ENCODE measurements around the gene CEP290.

DNA sequence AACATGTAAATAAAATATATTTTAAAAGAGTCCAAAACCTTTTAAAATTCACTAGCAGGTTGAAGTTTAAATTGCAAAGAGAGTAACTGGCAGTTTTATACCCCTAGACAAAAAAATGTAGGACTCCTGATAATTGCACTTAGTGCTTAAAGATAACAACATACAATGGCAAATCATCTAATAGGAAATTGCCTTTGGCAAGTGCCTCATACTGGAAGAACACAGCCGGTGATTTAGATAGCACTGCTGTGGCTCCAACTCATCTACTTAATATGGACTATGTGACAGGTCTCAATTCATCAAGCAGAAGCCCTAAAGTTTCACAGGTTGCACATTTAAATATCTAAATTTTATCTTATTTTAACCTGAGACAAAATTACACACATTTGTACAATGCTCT is 126.1 kb downstream of the CEP290 start:
- TF ChIP-seq CTCF (IDR thresholded peaks at IDR 0.05) (no peak), POLR2A (IDR thresholded peaks at IDR 0.05) (no peak), EP300 (IDR thresholded peaks at IDR 0.05) (no peak)
